ENCODE measurements around the gene IL1R2. TPM values are rescaled to one million over a fixed set of nuclear protein-coding genes. Genes with fewer than 3 reads are reported as not detected.

Gene IL1R2
- total and polyA plus RNA-seq, 2 of the 13 experiments (the other 11 are each of a cell fraction or from before 2014, with no cell fraction given) = 3.6 to 7.3 TPM

- TF ChIP-seq ZBTB38 (CRISPR knock-in tag; IDR thresholded peaks at IDR 0.05) = peak; percentile 89
- TF ChIP-seq EP300 (IDR thresholded peaks at IDR 0.05; ENCODE audit: low read depth in 2 of 2, low read length in 2 of 2) = peak in 1 of 2 experiments; percentile 50; a peak in 2 of 4 replicates
- TF ChIP-seq EP300 (CRISPR knock-in tag; IDR thresholded peaks at IDR 0.05; ENCODE audit: borderline replicate concordance) = 0 out of 2 replicates have a peak, but pooled peaks have one; percentile 9
- no peak for TF ChIP-seq SNRNP70 (IDR thresholded peaks at IDR 0.05; ENCODE audit: low read depth, low read length)
- TF ChIP-seq NR2C2 (CRISPR knock-in tag; IDR thresholded peaks at IDR 0.05; ENCODE audit: borderline replicate concordance) = 0 out of 2 replicates have a peak, but pooled peaks have one; percentile 8
- peak; percentile 27; the same call in 1 of the 2 replicates for TF ChIP-seq ZNF652 (CRISPR knock-in tag; IDR thresholded peaks at IDR 0.05; ENCODE audit: borderline replicate concordance, low read depth)
- TF ChIP-seq, protein P1, sequence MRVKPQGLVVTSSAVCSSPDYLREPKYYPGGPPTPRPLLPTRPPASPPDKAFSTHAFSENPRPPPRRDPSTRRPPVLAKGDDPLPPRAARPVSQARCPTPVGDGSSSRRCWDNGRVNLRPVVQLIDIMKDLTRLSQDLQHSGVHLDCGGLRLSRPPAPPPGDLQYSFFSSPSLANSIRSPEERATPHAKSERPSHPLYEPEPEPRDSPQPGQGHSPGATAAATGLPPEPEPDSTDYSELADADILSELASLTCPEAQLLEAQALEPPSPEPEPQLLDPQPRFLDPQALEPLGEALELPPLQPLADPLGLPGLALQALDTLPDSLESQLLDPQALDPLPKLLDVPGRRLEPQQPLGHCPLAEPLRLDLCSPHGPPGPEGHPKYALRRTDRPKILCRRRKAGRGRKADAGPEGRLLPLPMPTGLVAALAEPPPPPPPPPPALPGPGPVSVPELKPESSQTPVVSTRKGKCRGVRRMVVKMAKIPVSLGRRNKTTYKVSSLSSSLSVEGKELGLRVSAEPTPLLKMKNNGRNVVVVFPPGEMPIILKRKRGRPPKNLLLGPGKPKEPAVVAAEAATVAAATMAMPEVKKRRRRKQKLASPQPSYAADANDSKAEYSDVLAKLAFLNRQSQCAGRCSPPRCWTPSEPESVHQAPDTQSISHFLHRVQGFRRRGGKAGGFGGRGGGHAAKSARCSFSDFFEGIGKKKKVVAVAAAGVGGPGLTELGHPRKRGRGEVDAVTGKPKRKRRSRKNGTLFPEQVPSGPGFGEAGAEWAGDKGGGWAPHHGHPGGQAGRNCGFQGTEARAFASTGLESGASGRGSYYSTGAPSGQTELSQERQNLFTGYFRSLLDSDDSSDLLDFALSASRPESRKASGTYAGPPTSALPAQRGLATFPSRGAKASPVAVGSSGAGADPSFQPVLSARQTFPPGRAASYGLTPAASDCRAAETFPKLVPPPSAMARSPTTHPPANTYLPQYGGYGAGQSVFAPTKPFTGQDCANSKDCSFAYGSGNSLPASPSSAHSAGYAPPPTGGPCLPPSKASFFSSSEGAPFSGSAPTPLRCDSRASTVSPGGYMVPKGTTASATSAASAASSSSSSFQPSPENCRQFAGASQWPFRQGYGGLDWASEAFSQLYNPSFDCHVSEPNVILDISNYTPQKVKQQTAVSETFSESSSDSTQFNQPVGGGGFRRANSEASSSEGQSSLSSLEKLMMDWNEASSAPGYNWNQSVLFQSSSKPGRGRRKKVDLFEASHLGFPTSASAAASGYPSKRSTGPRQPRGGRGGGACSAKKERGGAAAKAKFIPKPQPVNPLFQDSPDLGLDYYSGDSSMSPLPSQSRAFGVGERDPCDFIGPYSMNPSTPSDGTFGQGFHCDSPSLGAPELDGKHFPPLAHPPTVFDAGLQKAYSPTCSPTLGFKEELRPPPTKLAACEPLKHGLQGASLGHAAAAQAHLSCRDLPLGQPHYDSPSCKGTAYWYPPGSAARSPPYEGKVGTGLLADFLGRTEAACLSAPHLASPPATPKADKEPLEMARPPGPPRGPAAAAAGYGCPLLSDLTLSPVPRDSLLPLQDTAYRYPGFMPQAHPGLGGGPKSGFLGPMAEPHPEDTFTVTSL (CRISPR knock-in tag; IDR thresholded peaks at IDR 0.05; ENCODE audit: borderline replicate concordance) = no peak; the same call in 1 of the 2 replicates
- no peak for TF ChIP-seq ZSCAN9 (CRISPR knock-in tag; IDR thresholded peaks at IDR 0.05; ENCODE audit: borderline replicate concordance)
- TF ChIP-seq, protein P2, sequence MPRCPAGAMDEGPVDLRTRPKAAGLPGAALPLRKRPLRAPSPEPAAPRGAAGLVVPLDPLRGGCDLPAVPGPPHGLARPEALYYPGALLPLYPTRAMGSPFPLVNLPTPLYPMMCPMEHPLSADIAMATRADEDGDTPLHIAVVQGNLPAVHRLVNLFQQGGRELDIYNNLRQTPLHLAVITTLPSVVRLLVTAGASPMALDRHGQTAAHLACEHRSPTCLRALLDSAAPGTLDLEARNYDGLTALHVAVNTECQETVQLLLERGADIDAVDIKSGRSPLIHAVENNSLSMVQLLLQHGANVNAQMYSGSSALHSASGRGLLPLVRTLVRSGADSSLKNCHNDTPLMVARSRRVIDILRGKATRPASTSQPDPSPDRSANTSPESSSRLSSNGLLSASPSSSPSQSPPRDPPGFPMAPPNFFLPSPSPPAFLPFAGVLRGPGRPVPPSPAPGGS (CRISPR knock-in tag; IDR thresholded peaks at IDR 0.05) = 0 out of 2 replicates have a peak, but pooled peaks have one; percentile 40
- TF ChIP-seq, protein P3, sequence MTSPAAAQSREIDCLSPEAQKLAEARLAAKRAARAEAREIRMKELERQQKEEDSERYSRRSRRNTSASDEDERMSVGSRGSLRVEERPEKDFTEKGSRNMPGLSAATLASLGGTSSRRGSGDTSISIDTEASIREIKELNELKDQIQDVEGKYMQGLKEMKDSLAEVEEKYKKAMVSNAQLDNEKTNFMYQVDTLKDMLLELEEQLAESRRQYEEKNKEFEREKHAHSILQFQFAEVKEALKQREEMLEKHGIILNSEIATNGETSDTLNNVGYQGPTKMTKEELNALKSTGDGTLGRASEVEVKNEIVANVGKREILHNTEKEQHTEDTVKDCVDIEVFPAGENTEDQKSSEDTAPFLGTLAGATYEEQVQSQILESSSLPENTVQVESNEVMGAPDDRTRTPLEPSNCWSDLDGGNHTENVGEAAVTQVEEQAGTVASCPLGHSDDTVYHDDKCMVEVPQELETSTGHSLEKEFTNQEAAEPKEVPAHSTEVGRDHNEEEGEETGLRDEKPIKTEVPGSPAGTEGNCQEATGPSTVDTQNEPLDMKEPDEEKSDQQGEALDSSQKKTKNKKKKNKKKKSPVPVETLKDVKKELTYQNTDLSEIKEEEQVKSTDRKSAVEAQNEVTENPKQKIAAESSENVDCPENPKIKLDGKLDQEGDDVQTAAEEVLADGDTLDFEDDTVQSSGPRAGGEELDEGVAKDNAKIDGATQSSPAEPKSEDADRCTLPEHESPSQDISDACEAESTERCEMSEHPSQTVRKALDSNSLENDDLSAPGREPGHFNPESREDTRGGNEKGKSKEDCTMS (CRISPR knock-in tag; conservative IDR thresholded peaks at IDR 0.05) = no peak
- TF ChIP-seq U2AF2 (IDR thresholded peaks at IDR 0.05; ENCODE audit: low read depth, low read length) = no peak; the same call in 1 of the 2 replicates
- no peak; the same call in 1 of the 2 replicates for TF ChIP-seq JUND (CRISPR knock-in tag; IDR thresholded peaks at IDR 0.05)
- no peak for TF ChIP-seq NR3C1 (CRISPR knock-in tag; IDR thresholded peaks at IDR 0.05)
- TF ChIP-seq ZSCAN29 (CRISPR knock-in tag; conservative IDR thresholded peaks at IDR 0.05) = 0 out of 2 replicates have a peak, but pooled peaks have one; percentile 30
- TF ChIP-seq RAD51 (IDR thresholded peaks at IDR 0.05; ENCODE audit: borderline replicate concordance) = no peak
- TF ChIP-seq HOXA5 (CRISPR knock-in tag; IDR thresholded peaks at IDR 0.05) = no peak
- no peak for TF ChIP-seq ATF3 (CRISPR knock-in tag; IDR thresholded peaks at IDR 0.05)
- no peak for TF ChIP-seq CBX2 (IDR thresholded peaks at IDR 0.05; ENCODE audit: low read depth, low read length)
- TF ChIP-seq CBX2 (CRISPR knock-in tag; IDR thresholded peaks at IDR 0.05; ENCODE audit: low read depth) = no peak
- no peak for TF ChIP-seq FOXK2 (IDR thresholded peaks at IDR 0.05)
- TF ChIP-seq ZFP36L2 (CRISPR knock-in tag; IDR thresholded peaks at IDR 0.05) = no peak
Measured at GRCh38 chr2:102033031-102033749, 41.4 kb downstream of the IL1R2 start (continued).
